GM12891 (cell line): ENCODE measurements around the gene RPUSD3.

ENCODE experiments used
- DNase-seq: peaks from one replicate; pipeline ENCODE4 v3.0.0; 2011; ENCODE audit warnings: low spot score; ENCODE audit not compliant: insufficient read length
- FAIRE-seq: peaks from 2 replicates; lab custom pipeline; 2011; peaks lifted over from hg19 to GRCh38; lab: Jason Lieb, UNC
- PAX5 ChIP-seq: IDR thresholded peaks from 2 replicates; pipeline ENCODE4 v1.6.1; 2011; ENCODE audit warnings: low read length, moderate library complexity, mild to moderate bottlenecking; ENCODE audit not compliant: insufficient read depth, severe bottlenecking
- POLR2A ChIP-seq: IDR thresholded peaks from 2 replicates; pipeline ENCODE4 v1.6.1; 2011; ENCODE audit warnings: low read depth, low read length, control low read depth
- POLR2AphosphoS5 ChIP-seq: IDR thresholded peaks from 2 replicates; pipeline ENCODE4 v1.6.1; 2011; ENCODE audit warnings: low read depth, low read length, control low read depth
- POU2F2 ChIP-seq: IDR thresholded peaks from 2 replicates; pipeline ENCODE4 v1.6.1; 2011; ENCODE audit warnings: low read depth, mild to moderate bottlenecking, control low read depth, low read length, moderate library complexity
- SPI1 ChIP-seq: IDR thresholded peaks from 2 replicates; pipeline ENCODE4 v1.6.1; 2011; ENCODE audit warnings: low read depth, low read length, control low read depth
- TAF1 ChIP-seq: IDR thresholded peaks from 2 replicates; pipeline ENCODE4 v1.6.1; 2011; ENCODE audit warnings: low read depth, low read length, control low read depth

RPUSD3 gene

GRCh38 chr3:9833078-9833477 lies 10.7 kb downstream of the RPUSD3 start:
- DNase-seq (no peak), FAIRE-seq (no peak)
- TF ChIP-seq TAF1 (no peak), POLR2AphosphoS5 (no peak), POLR2A (no peak), SPI1 (no peak), PAX5 (no peak), POU2F2 (no peak)

GRCh38 chr3:9831253-9831652 lies 12.6 kb downstream of the RPUSD3 start:
- TF ChIP-seq POLR2A = no peak
- TF ChIP-seq POU2F2 = no peak
- TF ChIP-seq POLR2AphosphoS5 = no peak
- TF ChIP-seq PAX5 = no peak
- TF ChIP-seq TAF1 = no peak
- TF ChIP-seq SPI1 = no peak
- DNase-seq = no peak
- no peak for FAIRE-seq

- DNase-seq (no peak), FAIRE-seq (no peak)
- TF ChIP-seq POU2F2 = no peak
Observed at GRCh38 chr3:9828801-9829755, 14.7 kb downstream of the RPUSD3 start.

GRCh38 chr3:9826815-9827573 lies 16.8 kb downstream of the RPUSD3 start:
- FAIRE-seq = peak; percentile 56

GRCh38 chr3:9825451-9826040 lies 18.3 kb downstream of the RPUSD3 start:
- DNase-seq = no peak
- FAIRE-seq = no peak
- TF ChIP-seq POU2F2 = no peak
- no peak for TF ChIP-seq POLR2AphosphoS5
- no peak for TF ChIP-seq POLR2A
- TF ChIP-seq PAX5 = no peak
- TF ChIP-seq TAF1 = no peak
- TF ChIP-seq SPI1 = no peak

More at GRCh38 chr3:9826815-9827573, 16.8 kb downstream of the RPUSD3 start:
- DNase-seq = no peak
- TF ChIP-seq SPI1 (no peak), TAF1 (no peak), POU2F2 (no peak), POLR2A (no peak), PAX5 (no peak), POLR2AphosphoS5 (no peak)

- DNase-seq (no peak), FAIRE-seq (no peak)
- no peak for TF ChIP-seq POU2F2
- TF ChIP-seq POLR2A = no peak
- TF ChIP-seq SPI1 = no peak
- TF ChIP-seq PAX5 = no peak
- TF ChIP-seq TAF1 = no peak
- no peak for TF ChIP-seq POLR2AphosphoS5
Observed at GRCh38 chr3:9820946-9821345, 22.9 kb downstream of the RPUSD3 start.

GRCh38 chr3:9820543-9820942 lies 23.3 kb downstream of the RPUSD3 start:
- no peak for FAIRE-seq
- no peak for DNase-seq
- TF ChIP-seq TAF1 = no peak
- TF ChIP-seq PAX5 = no peak
- no peak for TF ChIP-seq SPI1
- no peak for TF ChIP-seq POLR2AphosphoS5
- TF ChIP-seq POU2F2 = no peak
- TF ChIP-seq POLR2A = no peak

- FAIRE-seq (no peak), DNase-seq (no peak)
- TF ChIP-seq SPI1 (no peak), POLR2A (no peak; the same call in 1 of the 2 replicates), TAF1 (no peak), POLR2AphosphoS5 (no peak), POU2F2 (no peak)
Observed at GRCh38 chr3:9818666-9819335, 25.0 kb downstream of the RPUSD3 start.
